ENCODE data around the gene MED25.

DNA sequence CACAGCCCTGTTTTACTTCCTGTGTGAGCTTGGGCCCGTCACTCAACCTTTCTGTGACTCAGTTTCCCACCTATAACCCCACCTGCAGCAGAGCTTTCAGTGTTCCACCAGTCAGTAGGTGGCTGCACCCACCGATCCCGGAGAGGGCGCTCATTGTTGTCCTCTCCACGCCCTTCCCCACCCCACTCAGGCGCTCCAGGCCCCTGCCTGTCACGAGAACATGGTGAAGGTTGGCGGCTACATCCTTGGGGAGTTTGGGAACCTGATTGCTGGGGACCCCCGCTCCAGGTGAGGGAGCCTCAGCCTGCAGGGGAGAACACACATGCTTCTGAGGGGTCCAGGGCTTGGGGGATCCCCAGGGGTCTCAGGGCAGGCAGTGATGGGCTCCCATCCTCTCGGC, 17.3 kb upstream of the MED25 start:
- TF ChIP-seq CTCF (IDR thresholded peaks at IDR 0.05; ENCODE audit: poor library complexity) = no peak
- no peak for TF ChIP-seq EZH2 (IDR thresholded peaks at IDR 0.05; ENCODE audit: borderline replicate concordance)
- TF ChIP-seq EZH2phosphoT487 (IDR thresholded peaks at IDR 0.05; ENCODE audit: low read depth, severe bottlenecking, unreplicated experiment) = no peak

All from hepatocyte (in vitro differentiated cells).